Body of pancreas (tissue), 4 donors: ENCODE data around the gene FRAT2.

Experiments
- CTCF ChIP-seq, 7 experiments: fragments of 450-650 bp in 4 of 7; fragments of 200-600 bp in 3 of 7; sonication (generic) in 3 of 7; IDR thresholded peaks; one replicate each; pipeline ENCODE4 v1.5.1; 2016 to 2019; ENCODE audit warnings: antibody characterized with exemption in 7 of 7
- POLR2A ChIP-seq, 3 donors: fragments of 450-650 bp; IDR thresholded peaks; one replicate each; pipeline ENCODE4 v1.6.1; 2016; ENCODE audit warnings: antibody characterized with exemption in 3 of 3, mild to moderate bottlenecking in 2 of 3

GRCh38 chr10:97353945-97354344, 19.4 kb upstream of the FRAT2 start:
- TF ChIP-seq CTCF (IDR thresholded peaks at IDR 0.05) (no peak), POLR2A (IDR thresholded peaks at IDR 0.05) (no peak)
